GM12873 (cell line): Measurements from ENCODE around the gene CYP26A1.

Source experiments
- TF ChIP-seq, protein P1 (sequence below): IDR thresholded peaks from 2 replicates; pipeline ENCODE4 v1.5.1; 2012; ENCODE audit warnings: low read depth, mild to moderate bottlenecking, moderate library complexity, low read length, control low read depth; ENCODE audit not compliant: insufficient read depth; ENCODE audit errors: missing control alignments

CYP26A1 gene

GRCh38 chr10:93115661-93116383 is 42.1 kb downstream of the CYP26A1 start:
- TF ChIP-seq, protein P1, sequence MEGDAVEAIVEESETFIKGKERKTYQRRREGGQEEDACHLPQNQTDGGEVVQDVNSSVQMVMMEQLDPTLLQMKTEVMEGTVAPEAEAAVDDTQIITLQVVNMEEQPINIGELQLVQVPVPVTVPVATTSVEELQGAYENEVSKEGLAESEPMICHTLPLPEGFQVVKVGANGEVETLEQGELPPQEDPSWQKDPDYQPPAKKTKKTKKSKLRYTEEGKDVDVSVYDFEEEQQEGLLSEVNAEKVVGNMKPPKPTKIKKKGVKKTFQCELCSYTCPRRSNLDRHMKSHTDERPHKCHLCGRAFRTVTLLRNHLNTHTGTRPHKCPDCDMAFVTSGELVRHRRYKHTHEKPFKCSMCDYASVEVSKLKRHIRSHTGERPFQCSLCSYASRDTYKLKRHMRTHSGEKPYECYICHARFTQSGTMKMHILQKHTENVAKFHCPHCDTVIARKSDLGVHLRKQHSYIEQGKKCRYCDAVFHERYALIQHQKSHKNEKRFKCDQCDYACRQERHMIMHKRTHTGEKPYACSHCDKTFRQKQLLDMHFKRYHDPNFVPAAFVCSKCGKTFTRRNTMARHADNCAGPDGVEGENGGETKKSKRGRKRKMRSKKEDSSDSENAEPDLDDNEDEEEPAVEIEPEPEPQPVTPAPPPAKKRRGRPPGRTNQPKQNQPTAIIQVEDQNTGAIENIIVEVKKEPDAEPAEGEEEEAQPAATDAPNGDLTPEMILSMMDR, result peak; percentile 71

DNA sequence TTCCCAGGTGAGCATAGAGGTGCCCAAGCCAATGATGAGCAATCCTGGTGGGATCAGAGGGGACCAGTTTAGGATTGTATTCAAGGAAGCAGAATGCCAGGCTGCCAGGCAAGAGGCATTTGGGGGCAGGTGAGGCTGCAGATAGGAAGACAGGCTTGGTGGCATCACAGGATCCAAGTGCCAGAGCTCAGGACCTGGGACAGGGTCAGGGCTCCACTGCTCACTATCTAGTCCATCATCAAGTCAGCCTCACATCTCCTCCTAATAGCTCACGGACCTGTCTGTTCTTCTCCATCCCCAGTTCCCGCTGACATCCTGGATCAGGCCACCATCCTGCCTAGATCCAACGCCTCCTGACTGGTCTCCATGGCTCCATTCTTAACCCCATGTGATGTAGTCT is 47.6 kb downstream of the CYP26A1 start:
- TF ChIP-seq, protein P1, result no peak

DNA sequence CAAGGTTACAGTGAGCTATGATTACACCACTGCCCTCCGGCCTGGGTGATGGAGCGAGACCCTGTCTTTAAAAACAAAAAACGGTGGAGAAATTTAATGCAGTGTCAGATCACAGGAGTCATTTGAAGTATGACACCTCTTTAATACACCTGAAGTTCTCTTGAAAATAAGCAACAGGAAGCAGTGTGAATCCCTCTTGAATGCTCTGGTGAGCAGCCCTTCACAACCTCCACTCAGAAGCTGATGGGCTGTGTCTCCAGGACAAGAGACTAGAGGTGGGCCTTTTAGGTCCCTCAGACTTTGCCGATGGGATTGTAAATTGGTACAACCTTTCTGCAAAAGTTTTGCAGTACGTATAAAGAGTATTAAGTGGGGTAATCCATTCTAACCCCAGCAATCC is 50.1 kb downstream of the CYP26A1 start:
- TF ChIP-seq, protein P1, result no peak

GRCh38 chr10:93124580-93125318 is 51.1 kb downstream of the CYP26A1 start:
- TF ChIP-seq, protein P1, result no peak

GRCh38 chr10:93125966-93126365 is 52.3 kb downstream of the CYP26A1 start:
- TF ChIP-seq, protein P1, result no peak

DNA sequence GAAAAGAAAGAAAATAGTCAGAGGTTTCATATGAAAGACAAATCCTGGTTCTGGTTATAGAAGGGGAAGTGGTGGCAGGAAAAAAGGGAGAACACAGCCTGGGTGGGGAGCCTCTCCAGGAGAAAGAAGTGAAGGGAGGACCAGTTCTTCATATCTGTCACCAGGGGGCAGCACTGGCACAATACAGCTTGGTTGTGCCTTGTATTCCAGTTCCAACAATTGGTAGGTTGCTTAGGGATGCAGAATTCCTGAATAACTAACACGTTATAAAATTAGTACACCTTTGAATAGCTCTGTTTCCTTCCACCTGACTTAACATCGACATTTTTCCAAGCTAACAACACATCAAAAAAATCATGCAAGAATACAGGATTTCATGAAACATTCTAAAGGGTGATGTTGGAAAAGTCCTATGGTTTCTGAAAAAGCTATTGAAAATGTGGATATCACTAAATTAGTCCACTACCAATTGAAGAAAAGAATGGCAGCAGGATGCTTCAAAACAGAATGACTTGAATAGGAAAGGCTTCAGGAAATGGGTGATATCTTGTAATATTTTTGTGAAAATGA is 52.9 kb downstream of the CYP26A1 start:
- TF ChIP-seq, protein P1, result peak; percentile 63
